OCI-LY3 (cell line): Measurements from ENCODE around the gene CHST8.

Source experiments
- EZH2phosphoT487 ChIP-seq: fragments of 200-600 bp; shearing (Covaris generic); IDR thresholded peaks from 2 replicates; pipeline ENCODE4 v1.6.1; 2018; ENCODE audit warnings: antibody characterized with exemption, mixed run types, low read depth
- TF ChIP-seq, protein P1 (sequence below): fragments of 200-600, 300-600 bp; sonication (generic); IDR thresholded peaks from 2 replicates; pipeline ENCODE4 v1.5.1; 2014; ENCODE audit warnings: antibody characterized with exemption, low read length, low read depth

DNA sequence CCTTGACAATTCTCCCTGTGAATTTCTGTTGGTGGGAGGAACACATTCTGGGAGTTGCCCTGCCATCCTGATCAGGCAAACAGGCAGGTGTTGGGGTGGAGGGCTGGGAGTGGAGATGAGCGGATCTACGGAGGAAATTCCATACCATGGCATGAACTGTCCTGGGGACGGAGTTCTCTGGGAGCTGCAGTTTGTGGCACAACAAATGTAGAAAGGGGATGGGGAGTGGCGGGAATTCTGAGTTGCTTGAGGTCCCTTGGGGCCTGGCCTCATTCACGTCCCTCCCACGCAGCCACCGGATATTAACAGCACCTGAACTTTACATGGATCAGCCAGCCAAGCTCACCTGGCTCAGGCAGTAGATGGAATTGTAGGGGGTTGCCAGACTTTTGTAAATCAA lies 70.0 kb downstream of the CHST8 start:
- TF ChIP-seq EZH2phosphoT487 = no peak
- TF ChIP-seq, protein P1, sequence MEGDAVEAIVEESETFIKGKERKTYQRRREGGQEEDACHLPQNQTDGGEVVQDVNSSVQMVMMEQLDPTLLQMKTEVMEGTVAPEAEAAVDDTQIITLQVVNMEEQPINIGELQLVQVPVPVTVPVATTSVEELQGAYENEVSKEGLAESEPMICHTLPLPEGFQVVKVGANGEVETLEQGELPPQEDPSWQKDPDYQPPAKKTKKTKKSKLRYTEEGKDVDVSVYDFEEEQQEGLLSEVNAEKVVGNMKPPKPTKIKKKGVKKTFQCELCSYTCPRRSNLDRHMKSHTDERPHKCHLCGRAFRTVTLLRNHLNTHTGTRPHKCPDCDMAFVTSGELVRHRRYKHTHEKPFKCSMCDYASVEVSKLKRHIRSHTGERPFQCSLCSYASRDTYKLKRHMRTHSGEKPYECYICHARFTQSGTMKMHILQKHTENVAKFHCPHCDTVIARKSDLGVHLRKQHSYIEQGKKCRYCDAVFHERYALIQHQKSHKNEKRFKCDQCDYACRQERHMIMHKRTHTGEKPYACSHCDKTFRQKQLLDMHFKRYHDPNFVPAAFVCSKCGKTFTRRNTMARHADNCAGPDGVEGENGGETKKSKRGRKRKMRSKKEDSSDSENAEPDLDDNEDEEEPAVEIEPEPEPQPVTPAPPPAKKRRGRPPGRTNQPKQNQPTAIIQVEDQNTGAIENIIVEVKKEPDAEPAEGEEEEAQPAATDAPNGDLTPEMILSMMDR = no peak
